GM21423 (cell line): ENCODE measurements around the gene BTNL2.

Source experiments
- ATAC-seq: cut with Tn5 transposase; IDR thresholded peaks from one replicate; pipeline ENCODE4 v1.9.1; 2021; ENCODE audit warnings: mild to moderate bottlenecking, moderate library complexity; ENCODE audit not compliant: unreplicated experiment

BTNL2 gene

DNA sequence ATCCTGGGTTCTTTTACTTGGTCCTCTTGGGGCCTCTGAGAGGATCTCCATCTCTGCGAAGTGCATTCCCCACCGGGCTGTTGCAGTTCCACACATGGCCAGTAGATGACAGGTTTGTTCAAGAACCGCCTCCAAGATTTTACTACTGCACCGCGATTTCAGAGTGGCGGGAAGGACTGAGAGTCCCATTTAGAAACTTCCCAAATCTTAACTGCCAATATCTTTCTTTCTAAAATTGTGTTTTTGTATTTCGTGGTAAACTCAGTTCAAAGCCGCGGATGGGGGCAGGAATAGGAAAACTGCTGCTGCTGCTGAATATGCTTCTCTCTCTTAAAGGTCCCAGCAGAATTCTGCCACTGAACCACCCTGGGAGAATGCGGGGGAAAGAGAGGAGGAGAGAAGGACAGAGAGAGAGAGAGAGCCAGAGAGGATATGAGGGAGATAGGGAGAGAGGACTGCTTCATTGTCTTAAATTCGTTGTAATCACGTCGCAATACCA is 8.6 kb upstream of the BTNL2 start:
- no peak for ATAC-seq

DNA sequence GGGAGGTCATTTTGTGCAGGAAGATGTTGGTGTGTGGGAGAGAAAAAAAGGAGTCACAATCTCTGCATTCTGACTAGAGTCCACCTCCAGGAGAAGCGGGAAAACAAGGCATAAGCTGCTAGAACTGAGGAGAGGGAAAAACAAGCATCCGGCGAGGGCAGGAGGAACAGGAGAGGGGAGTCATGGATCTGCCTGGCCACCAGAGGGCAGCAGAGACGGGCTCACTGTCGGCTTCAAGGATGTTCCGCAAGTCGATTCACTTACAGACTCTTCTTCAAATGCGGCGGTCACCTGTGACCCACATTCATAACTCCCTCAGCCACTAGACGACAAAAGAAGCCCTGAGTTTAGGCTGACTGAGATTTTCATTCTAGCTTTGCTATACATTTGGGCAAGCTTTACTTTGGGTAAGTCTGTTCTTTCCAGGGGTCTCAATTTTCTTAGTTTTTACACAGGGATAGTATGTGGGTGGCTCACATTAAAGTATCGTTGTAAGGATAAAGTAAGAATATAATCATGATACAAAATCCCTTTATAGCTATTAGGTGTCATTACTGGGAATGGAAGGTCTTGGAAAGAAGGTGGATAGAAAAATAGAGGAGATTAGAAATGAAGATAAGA is 6.6 kb upstream of the BTNL2 start:
- ATAC-seq: no peak

DNA sequence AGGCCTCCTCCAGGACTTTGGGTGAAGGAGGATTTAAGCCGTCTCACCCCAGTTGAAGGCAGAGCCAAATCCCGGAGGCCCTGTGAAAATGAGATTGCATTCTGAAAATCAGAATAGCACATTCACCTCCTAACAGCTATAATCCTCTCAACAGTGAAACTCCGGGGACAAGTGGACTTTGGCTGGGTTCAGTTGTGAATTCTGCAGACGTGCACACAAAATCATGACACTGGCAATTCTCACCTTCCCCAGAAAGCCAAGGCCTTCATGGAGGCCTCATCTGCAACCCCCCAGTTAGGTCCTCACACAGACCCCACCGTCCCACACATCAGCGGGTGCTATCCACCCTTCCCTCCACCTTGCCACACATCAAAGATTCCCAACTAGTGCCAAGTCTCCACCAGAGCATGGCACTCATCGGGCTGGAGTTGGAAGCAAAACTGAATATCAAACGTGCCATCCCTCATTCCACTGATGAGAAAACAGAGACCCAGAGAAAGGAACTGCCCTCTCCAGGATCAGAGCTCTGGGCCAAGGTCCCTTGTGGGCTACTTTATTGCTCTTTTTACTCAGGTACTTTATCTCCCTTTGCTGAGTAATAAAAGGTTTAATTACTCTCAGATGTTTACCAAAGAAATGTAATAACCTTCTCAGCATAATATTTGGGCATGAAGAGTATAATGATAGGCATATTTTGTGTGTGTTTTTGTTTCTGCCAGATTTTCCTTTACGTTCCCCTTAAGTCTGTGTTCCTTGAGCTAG is 4.8 kb upstream of the BTNL2 start:
- no peak for ATAC-seq

DNA sequence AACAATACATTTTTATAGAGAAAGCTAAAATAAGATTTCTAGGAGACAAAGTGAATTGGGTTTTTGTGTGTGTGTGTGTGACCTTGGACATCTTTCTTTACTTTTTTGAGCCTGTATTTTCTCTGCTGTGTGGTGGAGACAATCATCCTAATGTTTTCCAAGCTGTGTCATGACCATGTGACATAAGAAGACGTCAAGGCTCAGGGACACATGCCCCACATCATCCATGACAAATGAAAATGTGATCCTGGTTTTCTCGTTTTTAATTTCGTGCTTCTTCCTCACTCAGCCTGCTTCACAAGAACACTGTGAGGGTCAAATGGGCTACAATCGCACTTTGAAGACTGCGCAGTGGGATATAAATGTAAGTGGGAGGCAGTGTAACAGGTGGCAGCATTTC is 3.9 kb upstream of the BTNL2 start:
- ATAC-seq: no peak

DNA sequence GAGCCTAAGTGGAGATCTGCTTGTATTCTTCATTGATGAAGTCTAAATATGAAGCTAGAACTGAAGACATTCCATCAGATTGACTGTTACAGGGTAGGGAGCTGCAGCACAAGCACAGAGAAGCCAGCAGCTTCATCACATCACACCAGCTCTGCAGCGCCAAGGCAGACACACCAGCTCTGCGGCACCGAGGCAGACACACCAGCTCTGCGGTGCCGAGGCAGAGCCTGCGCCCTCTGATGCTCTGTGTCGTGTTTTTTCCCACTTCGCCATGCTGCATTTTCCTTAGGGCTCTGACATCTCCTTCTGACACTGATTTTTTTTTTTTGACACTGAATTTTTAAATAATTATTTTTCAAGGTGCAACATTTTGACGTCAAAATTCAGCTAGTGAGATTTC is 784 bp downstream of the BTNL2 start:
- no peak for ATAC-seq

DNA sequence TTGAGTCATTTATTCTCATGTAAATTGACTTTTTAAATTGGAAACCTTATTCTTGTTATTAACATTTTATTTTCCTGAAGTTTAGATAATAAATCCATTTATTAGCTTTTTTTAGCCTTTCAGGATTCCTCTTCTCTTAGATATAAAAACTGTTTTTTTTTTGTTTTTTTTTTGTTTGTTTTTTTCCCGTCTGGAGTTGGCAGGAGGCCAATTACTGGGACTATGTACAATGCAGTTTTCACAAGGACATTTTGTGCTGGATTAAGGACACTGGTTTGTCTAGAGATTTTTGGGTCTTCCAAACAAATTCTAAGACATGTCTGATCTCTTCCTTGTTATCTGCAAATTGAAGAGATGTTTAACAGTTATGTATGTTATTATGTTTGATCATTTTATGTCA is 1.3 kb downstream of the BTNL2 start:
- ATAC-seq: no peak

DNA sequence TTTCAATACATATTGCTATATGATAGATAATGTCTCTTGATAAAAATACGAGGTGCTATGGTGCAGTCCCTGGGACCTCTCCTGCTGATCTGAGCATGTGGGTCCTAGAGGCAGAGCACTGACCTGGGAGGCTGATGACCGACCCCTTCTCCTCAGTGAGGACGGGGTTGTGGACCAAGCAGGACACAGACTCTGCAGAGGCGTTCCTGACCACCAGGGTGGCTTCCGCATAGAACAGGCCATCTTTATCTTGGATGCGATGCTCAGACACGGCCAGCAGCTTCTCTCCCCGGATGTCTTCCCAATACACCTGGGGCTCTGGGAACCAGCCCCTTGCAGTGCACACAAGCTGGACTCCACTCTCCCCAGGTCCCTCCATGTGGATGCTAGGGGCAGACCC is 4.2 kb downstream of the BTNL2 start:
- no peak for ATAC-seq

DNA sequence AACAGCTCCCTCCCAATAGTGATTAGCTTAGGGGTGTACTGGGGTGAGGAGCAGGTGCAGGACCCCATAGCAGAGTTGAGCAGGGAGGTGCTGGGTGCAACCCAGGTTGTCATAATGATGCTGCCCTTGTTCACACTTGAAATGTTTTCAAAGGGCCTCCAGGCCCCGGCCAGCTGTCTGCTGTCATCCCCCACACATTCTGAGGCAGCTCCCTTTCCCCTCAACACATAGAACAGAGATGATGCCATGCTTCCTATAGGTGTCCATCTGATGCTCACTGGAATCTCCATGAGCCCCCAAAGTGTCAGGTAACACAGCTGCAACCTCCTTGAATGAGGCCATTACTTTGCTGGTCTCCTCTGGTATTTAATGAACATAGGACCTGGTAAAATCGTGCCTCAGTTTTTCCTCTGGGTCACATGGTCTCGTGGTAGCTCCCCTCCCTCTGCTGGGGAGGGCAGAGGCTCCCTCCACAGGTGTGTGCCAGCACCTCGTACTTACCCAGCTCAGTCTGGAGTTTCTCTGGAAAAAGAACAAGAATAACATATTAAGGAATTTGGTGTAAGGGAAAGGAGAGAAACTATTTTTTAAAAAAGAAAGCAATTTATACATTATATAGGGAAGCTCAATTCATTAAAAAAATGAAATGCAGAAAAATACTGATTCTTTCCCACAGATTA is 5.6 kb downstream of the BTNL2 start:
- ATAC-seq: no peak

DNA sequence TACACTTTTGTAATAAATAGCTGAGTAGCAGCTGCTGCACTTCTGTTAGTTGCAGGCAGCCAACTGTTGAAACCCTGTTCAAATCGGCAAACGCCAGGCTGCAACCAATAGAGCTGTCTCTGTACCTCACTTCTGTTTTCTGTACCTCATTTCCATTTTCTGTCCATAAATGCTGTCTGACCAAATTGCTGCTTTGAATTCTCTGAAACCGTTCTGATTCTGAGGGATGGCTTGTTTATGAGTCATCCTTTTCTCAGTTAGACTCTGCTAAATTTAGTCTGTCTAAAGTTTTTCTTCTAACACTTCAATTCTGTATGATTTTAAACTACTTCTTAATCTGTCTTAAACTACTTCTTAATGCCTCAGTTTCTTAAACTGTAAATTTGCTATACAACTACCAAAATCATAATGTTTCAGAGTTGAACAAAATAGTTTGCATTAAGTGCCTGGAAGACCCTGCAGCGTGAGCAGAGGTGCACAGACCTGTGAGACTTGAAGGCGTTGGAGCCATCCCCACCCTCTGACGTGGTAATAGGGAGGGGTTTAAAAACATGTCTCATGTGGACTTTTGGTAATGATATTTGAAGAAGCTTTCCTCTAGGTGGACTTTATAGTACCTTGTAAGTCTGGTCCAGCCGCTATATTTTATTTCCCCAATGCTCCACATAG is 9.6 kb downstream of the BTNL2 start:
- peak; percentile 62 for ATAC-seq

DNA sequence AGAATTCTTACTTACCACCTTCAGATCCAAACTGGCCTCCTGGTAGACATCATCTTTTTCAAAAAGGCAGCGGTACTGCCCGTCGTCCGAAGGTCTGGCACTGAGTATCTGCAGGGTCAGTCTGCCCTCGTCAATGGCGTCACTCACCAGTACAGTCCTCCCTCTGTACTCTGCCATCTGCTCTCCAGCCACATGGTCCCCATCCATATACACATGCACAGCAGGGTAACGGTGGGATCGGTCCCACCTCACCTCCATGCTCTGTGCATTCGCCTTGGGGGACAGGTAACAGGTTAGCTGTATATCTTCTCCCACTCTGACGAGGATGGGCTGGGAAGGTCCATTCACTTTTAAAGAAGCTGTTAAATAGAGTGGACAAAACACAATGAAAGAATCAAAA is 11.0 kb downstream of the BTNL2 start:
- no peak for ATAC-seq

DNA sequence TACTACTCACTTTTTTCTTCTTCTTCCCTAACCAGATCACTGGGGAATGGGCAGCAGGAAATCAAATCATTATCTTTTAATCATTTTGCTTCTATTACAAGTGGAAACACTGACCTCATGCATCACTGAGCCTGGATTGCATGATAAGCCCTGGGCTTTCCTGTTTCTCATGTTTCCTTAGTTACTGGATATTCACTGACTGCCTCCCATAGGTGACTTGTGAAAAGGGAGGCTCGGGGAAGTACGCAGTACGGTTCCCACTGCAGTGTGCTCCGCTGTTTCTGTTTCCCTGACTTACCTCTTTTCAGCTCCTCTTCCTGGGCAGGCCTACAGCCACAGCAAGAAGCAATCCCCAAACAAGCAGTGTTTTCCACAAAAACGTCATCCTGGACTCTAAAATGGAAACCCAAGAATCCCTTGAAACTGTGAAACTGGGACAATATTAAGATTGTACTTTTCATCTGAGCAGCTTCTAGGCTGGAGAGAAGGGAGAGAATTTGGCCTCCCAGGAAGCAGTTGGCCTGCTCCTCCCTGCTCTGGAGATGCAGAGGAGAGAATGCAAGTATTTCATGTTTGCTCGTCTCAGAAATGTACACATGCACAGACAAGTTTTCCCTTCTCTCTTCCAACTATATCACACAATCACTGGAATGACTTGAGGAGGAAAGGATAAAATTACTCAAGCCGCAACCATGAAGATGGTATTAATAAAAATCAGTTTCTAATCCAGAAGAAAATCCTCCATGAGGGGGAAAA is 13.1 kb downstream of the BTNL2 start:
- ATAC-seq: no peak

DNA sequence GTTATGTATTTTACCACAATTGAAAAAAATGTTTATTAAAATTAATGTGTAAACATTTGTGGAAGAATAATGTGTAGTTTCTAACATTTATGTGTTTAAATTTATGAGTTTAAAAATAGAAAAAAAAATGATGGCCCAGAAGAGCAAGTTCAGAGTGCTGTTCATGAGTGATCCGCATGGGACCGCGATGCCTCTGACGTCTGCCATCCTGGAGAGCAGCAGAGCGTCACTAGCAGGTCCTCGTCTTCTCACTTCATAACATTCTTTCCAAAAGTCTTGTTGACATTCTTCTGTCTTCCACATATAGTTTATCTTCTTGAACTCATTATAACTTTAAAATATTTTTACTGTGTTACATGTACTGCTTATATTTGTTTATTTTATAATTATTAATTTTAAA is 15.5 kb downstream of the BTNL2 start:
- ATAC-seq: no peak

DNA sequence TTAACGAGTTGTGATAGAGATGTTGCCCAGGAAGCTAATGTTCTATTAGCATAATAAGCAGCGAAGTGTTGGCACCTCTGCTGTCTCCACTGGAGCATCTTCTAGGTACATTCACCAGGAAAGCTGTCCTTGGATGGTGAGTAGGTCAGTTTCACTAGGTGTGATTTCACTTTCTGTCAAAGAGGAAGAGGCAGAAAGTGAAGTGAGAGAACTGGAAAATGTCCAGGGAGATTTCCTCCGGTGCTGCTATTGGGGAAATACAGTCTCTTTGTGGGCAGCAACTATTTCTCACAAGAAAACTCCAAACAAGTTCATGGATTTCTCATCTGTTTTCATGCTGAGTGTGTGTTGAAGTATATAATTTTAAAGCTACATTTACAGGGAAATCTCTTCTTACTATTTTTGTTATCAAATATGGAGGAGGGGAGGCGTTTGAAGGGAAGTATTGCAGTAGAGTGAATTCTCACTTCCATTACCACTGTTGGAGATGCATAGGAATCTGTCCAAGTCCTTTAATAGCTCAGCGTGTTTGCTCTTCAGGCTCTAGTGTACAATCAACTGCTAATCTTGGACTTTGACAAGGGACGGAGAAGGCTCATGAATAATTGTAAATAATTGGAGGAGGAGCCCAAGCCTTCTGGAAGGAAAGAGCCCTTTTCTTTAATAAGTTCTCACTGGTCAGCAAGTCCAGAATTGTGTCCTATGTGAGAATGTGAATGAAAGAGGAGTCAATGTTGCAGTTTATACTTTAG is 19.2 kb downstream of the BTNL2 start:
- ATAC-seq: no peak

DNA sequence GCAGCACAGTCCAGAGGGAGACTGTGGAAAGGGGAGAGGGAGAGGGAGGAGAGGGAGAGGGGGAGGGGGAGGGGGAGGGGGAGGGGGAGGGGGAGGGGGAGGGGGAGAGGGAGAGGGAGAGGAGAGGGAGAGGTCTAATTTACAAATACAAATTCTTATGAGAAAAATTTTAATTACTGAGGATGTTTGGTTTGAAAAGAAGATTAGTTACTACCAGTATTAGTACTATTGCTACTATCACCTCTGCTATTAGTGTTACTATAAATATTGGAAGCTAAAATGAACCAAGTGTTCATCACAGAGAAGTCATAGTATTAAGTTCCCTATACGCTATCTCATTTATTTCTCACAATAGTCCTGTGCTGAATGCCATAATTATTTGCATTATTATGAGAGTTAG is 20.9 kb downstream of the BTNL2 start:
- ATAC-seq: no peak

DNA sequence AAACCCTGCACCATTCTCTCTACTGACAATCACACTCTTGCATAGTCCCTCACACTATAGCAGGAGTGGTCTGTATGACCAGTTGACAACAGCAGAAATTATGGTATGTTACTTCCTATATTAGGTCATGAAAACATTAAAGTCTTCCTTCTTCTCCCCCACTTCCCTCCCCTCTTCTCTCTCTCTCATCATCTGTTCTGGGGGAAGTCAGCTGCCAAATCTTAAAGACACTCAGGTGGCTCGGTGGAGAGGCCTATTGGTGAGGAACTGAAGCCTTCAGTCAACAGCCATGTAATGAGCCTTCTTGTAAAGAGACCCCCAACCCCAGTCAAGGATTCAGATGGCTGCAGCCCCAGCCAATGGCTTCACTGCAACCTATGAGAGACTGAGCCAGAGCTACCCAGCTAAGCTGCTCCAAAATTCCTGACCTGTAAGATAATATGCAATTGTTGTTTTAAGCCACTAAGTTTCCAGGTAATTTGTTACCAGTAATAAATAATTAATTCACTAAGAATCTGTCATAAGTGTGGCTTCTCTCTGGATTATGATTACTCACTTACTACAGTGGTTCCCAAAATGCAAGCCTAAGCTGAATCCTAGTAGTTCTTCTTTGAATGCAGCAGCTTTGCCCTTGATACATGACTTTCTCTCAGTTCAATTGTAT is 24.1 kb downstream of the BTNL2 start:
- no peak for ATAC-seq

DNA sequence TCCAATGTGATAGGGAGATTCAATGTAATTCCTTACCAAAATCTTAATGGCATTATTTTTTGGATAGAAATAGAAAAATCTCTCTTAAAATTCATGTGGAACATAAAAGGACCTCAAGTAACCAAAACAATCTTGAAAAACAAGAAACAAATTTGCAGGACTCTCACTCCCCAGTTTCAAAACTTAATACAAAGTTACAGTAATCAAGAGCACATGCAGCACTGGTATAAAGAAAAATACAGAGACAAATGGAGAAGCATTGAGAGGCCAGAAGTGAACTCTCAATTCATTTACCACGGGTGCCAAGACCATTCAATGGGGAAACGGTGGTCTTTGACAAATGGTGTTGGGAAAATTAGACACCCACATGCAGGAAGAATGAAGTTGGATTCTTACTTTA is 27.4 kb downstream of the BTNL2 start:
- no peak for ATAC-seq

DNA sequence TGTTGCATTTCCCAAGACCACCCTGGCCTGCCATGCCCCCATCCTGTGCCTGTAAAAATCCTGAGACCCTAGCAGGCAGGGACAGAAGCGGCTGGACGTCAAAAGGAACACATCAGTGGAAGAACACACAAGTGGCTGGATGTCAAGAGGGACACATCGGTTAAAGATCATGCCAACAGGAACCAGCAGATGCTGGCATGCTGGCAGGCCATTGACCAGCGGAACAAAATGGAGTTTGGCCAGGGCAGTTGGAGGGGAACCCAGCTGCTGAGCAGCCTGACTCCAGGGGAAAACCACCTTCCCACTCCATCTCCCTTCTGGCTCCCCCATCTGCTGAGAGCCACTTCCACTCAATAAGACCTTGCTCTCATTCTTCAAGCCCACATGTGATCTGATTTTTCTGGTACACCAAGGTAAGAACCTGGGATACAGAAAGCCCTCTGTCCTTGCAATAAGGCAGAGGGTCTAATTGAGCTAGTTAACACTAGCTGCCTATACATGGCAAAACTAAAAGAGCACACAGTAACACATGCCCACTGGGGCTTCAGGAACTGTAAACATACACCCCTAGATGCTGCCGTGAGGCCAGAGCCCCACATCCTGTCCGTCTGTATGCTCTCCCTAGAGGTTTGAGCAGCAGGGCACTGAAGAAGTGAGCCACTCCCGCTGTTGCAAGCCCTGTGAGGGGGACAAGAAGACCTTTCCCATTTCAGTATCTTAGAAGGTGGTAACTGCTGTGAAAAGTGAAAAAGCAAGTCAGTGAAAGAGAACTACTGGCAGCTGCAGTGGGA is 31.0 kb downstream of the BTNL2 start:
- no peak for ATAC-seq

DNA sequence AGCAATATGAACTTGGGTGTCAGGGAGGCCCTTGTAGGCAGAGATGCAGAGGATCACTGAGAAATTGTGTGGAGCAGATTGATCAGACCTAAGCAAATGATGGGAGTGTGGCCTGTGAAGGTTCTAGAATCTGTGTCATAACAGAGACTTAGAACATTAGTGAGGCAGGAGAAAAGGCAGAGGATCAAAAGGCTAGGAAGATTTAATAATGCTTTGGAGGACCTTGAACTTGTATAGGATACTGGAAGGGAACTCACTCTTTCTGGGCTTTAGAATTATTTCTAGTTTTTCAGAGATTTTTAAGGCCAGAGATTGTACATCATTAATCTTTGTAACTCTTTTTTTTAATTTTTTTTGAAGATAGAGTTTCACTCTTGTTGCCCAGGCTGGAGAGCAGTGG is 35.2 kb downstream of the BTNL2 start, which contains the start of gene TSBP1:
Gene TSBP1 (minus strand): TSS at position 101 of the 400 bp plus-strand sequence. CDS start 197 bp downstream, outside the sequence.
- ATAC-seq: no peak

DNA sequence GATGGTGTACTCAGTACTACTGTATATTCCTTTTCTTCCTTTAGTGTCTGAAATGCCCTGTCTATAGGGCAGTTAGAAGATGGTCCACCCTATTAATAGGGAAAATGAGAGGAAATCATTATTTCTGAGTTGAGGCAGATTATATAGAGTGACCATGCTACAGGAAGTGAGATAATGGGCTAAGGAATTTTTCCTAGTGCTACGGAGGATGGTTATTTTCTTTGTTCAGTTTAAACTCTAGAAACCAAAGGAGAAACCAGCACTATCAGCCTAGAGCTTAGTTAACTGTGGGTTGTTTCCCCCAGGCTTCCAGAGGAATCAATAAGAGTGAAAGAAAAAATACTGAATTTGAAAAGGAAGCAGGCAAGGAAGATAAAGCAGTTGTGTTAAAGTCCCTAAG is 35.8 kb downstream of the BTNL2 start:
- no peak for ATAC-seq
